GM18508 (cell line): Measurements from ENCODE around the gene PNMA1.
A peak's percentile ranks its signal among the peaks of the same experiment; 100 is the strongest.

Experiments used
- ATAC-seq: cut with Tn5 transposase; IDR thresholded peaks from one replicate; pipeline ENCODE4 v1.9.1; 2021; ENCODE audit warnings: moderate number of reproducible peaks; ENCODE audit not compliant: insufficient read depth, unreplicated experiment

The PNMA1 gene

DNA sequence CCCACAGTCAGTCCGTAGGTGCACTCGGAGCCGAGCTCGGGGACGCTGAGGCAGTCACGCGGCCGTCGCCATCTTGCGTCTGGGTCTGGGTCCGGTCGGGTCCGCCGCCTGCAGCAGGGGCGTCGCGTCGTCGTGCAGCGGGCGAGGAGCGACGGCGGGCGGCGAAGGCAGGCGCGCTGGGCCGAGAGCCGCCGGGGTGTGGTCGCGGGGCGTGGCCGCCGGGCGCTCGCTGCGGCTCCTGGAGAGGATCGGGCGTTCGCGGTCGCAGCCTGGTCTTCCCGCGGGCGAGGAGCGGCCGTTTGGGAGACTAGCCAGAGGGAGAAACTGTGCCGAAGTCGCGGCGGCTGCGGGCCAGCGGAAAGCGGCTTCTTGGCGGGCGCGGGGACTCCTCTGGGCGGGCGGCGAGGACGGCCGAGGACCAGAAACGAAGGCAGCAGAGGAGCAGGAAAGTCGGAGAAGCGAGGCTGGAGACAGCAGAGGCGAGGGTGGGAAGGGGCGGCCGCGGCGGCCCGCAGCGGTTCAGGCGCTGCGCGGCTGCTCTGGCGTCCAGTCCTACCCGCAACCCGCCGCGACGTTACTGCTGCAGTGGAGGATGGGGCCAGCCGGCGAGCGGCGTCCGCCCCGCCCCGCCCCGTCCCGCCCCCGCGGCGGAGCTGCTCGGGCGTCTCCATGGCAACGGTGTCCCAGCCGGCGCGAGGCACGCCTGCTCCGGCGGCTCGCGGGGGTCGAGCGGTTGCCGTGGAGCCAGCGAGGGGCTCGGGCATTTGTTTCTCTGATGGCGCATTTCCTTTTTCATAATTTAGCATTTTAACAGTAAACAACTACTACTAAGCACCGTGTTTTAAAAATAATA lies at the start of gene PNMA1:
TSS of gene PNMA1 (minus strand) at position 582 of the 853 bp plus-strand sequence. CDS start 745 bp downstream, outside the sequence.
- ATAC-seq: no peak

GRCh38 chr14:73763396-73763795 lies 49.2 kb upstream of the PNMA1 start:
- no peak for ATAC-seq

DNA sequence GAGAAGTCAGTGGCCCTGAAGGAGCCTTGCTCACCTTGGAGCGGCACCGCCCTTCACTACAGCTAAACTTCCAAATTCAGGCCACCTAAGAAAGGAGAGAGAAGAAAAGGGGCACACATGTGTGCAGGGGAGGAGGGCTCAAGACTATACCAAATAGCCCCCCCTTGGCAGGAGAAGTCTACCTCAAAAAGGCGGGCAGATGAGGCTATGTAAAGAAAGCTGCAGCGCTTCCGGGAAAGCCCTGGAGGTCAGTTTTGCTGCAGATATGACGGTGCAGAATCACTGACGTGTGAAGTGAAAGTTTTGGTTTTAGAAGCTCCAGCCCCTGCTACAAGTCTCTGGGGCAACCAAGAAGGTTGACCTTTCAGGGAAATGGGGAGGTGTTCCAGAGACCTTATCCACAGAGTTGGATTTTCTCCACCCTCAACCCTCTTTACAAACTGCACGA lies 48.2 kb upstream of the PNMA1 start:
- no peak for ATAC-seq

GRCh38 chr14:73761618-73762355 lies 47.6 kb upstream of the PNMA1 start:
- ATAC-seq: no peak

DNA sequence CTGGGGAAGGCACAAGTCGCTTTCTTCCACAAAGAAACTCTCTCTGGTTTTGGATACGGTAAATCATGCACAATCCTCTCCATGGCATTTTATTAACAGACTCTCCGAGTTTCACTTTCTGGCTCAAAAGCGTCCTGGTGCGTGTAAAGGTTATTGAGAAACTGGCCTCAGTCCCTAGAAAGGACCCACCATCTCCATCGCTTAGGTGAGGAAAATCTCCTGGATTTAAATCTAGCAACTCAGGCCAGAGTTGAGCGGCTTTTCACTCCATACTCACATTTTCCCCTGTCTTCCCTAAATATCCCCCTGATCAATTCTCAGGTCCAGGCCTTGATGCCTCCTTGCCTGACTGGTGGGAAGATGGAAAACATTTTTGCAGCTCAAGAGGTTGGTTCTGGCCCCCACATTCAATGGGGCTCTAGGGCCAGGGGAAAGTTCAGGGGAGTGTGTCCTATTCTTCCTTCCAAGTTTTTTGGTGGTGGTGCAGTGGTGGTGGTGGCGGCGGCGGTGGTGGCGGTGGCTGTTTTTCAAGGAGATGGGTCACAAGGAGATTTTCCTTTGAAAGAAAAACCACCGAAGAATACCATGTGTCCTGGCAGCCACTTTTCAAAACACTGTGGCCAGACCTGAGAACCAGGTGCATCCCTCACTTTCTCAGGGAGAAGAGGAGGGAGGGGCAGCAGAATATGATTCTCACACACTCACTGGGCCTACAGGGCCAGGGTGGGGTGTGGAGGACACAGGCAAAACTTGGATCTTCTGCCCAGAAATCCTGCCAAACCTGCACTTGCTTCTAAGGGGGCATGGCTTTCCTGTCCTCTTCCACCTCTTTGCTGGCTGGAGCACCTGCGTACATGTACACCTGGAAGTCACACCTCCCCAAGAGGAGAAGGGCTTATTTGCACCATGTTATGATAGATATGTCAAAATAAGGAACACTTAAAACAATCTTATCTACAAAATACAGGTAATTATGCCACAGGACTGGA lies 46.7 kb upstream of the PNMA1 start:
- no peak for ATAC-seq

DNA sequence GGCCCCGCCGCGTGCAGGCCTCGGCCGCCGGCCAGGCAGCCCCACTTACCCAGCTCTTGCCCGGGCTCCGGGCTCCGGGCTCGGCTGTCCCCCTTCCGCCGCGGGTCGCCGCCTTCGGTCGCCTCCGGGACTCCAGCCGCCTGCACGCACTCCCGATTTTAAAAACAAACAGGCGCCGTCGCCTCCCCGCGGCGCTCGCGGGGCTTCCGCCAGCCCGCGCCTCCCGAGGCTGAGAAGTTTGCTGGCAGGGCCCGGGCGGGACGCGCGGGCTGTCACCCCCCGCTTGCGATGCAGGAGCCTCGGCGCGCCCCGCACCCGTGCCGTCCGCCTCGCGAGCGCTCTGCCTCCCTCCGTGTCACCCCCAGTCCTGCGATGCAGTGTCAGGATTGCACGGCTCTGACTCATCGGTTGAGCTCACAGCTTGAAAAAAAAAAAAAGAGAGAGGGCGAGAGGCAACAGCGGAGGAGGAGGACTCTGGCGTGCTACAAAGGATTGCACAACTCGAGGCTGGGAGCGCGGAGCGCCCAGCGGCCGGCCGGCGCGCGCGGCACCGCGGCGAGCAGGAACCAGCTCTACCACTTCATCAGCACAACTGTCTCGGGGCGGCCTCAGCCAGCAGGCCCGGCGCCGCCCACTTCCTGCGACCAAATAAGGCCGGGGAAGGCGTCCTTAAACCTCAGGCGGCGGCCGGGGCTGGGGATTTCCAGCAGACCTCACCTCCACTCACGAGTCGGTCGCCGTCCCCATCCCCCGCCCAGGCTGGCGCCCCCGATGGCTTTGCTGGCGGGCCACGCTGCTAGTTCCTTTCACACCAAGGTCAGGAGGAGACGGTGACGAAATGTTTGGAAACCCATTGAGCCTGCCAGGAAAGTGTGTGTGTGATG lies 45.8 kb upstream of the PNMA1 start:
- peak; percentile 36 for ATAC-seq

- no peak for ATAC-seq
These were observed 45.1 kb upstream of the PNMA1 start for GRCh38 chr14:73759183-73759713.

DNA sequence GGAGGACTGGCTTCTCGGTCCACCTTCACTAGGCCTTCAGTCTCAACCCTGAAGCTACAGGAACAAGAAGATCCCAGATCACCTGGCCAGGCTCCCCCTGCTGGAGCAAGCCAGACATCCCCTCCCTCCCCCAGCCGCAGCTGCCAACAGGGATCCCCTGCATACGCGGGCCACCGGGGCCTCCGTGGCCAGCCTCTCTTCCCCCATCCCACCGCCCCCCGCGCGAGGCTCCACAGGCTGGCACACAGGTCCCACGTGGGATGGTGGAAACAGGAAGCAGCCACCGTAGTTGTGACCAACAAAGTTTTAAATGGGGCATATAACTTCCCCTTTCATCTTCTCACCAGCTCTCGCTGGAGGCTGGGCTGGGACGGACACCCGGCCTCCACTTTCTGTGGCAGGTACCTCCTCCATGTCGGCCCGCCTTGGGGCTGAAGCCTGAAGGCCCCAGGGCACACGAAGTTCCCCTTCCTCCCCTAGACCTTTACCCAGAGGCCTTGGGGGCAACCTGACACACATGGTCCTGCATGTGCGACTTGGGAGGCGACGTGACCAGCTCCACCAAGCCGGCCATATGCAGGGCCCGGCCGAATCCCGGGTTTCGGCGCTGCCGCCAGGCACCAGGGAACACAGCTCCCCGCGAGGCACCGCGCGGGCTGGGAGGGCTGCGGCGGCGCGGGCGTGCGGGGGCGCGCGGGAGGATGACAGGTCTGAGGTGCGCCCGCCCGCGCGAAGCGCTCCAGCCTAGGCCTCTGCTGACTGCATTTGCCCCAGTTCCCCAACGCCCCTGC lies 44.4 kb upstream of the PNMA1 start:
- no peak for ATAC-seq

DNA sequence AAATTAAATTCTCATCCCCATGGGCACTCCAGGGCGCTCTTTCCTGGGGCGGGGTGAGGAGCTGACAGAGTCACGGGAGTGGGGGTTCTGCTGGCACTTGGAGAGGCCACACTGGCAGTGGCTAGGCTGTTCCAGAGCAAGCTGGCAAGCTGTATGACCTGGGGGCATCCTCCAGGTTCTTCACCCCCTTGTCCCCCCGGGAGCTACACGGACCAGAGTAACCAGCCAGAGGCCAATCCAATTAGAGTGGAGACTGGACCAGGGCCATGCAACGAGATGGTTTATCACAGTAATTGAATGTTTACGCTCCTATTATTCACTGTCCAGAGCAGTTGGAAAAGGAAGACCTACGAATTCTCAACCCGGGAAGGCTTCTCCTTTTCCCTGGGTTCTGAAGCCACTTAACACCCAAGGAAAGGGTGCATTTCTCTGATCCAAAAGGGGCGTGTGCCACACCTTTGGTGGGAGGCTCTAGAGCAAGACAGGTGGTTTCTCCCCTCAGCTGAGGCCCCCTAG lies 43.8 kb upstream of the PNMA1 start:
- ATAC-seq: no peak

- no peak for ATAC-seq
These were observed 43.2 kb upstream of the PNMA1 start for GRCh38 chr14:73757381-73757780.

DNA sequence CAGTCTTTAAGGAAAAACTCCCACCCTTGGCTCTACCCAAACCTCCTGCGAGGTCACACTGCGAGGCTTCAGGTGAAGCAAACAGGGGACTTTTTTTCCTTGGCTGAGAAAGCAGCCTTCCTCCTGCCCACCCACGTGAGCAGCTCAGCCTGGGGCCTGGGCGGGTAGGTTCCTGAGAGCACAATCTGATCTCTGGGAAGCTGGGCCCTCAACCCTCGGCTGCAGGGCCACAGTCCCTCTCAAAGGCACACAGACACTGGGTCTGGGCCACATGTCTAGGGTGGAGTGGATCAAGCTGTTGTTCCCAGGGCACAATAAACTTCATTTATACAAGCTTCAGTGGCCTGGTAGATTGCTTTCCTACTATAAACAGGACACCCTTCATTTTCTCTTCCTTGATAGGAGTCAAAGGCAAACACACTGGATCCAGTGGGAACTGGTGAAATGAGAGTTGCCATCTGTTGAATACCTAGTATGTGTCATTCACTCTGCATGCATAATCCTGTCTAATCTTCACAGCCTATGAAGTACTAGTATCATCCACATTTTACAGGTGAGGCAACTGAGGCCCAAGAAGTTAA lies 41.3 kb upstream of the PNMA1 start:
- ATAC-seq: no peak

DNA sequence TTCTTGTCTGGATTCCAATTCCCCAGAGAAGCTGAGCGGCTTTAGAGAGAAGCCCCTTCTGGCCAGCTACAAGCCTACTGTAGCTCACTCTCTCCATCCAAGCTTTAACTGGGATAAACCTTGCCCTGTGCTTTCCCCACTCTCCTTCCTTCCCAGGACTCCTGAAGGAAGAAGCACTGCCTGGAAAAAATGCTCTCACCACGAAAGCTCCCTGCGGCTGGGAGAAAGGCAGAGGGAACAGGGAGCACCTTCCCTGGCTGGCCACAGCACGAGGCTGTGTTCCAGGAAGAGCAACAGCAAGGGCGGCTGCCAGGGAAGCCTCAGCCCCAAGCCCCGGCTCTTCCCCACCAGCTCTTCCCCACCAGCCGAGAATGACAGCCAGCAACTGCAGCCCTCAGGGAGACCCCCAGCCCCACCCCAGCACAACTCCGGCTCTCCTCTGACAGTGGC lies 40.8 kb upstream of the PNMA1 start:
- no peak for ATAC-seq

DNA sequence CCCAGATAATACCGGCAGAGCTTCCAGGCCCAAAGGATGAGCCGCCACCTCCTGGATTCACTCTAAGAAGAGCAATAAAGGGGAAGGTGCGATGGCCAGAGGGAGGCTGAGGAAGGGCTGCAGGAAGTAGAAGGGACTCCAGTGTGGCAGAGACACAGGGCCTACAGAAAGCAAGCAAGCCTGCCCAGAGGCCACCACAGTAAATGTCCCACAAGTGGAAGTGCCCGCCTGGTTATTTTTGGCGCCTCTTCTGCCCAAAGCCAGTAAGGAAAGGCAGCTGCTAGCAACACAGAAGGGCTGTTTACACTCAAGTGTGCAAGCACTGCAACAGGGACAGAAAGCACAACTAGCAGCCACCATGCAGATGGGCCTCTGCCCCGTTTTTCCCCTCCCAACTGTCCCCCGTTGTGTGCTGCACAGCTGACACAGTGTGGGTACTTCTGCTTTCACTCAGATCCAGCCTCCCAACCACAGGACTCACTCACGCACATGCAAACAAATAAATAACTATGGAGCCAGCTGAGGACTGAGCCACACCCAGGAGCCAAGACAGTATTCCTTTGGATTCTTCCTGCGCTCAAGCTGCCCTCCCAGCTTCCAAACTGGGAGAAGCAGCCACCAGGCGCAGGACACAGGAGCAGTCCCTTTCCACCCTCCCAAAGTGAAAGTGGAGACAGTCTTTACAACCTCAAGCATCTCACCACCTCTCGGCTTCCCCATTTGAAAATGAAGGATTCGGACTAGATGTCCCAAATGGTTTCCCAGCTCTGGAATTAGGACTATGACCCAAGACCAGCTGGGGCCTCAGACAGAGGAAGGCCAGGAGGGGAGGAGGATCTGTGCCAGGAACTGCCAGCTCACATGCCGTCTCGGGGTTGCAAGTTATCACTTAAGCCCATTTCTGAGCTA lies 40.0 kb upstream of the PNMA1 start:
- peak; percentile 29 for ATAC-seq

DNA sequence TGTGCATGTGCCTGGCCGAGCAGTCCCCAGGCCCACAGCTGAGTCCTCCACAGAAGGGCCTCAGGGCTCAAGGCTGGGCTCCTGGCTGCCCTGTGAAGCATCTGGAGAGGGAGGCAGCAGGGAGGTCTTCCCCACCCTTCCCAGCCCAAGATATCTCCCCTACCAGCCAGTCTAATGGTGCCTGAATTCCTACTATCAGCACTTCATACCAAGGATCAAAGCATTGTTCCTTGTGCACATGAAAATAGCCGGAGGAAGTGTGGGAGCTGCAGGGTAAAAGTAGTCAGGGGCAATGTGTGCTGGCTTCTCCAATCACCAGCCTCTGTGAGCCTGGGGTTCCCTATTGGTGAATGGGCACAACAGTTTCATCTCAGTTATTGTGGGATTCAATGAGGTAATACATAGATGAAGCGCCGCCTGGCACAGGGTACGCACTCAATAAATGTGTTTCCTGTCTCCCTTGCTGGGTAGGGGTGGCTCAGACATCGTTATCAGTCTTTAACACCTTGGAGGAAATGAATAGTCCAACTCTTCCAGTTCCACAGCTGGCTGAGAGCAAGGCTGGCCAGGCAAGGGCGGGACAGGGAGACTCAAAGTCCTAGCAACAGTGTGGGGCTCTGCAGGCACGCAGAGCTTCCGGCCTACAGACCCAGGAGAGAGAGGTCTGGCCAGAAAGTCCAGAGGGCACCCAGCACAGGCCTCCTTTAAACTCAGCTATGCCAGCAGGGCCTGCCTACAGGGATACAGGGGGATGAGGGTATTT lies 39.1 kb upstream of the PNMA1 start:
- ATAC-seq: no peak

DNA sequence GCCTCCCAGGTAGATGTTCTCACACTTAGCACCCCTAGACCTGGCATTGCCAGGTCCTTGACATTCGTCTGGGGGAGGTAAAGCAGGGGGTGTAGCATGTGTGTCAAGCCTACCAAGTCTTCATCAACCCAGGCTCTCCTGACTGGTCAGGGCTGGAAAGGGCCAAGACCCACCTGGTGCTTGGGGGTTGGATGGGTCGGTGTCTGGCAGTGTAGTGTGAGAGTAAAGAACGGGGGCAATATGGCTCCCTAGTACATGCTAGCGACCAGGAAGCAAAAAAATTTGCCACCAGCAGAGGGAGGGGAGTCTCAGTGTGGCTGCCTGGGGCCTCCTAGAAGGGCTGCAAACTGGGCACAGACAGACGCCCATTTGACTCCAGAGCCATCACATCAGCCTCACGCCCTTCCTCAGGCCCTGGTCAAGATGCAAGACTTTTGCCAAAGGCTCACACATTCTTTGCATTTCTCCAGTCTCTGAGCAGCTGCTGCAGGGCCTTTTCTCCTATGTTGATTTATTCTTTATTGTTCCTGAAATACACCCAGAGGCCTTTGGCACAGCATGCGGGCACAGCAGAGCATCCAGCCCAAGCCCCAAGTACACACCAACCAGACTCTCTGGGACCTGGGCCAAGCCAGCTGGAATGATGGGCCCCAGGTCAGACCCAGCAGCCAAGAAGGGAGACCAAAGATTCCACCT lies 38.3 kb upstream of the PNMA1 start:
- no peak for ATAC-seq
